ENCODE results near the gene TEAD1. TPM values are rescaled to one million over a fixed set of nuclear protein-coding genes. Genes with fewer than 3 reads are reported as not detected.

The TEAD1 gene
- total and polyA plus RNA-seq, 2 experiments from 2014 or later = 45.9 to 105 TPM

- no peak for TF ChIP-seq CTCF (IDR thresholded peaks at IDR 0.05; ENCODE audit: low read depth, low read length)
- Histone ChIP-seq H3K27ac (no peak overlapping the region), H3K4me1 (ENCODE audit: low read depth) (peaks cover 17% of the 10 kb centered on the region), H3K27me3 (no peaks in the 10 kb centered on the region), H3K4me3 (no peak overlapping the region), H3K9me3 (ENCODE audit: low read depth) (no peaks in the 10 kb centered on the region), H3K36me3 (no peaks in the 10 kb centered on the region)
- no peak for DNase-seq (ENCODE audit: low read depth in 1 of 2, low spot score in 1 of 2)
Measured at GRCh38 chr11:12809364-12809763, 135.1 kb downstream of the TEAD1 start.

GRCh38 chr11:12809864-12810567 is 135.8 kb downstream of the TEAD1 start:
- H3K36me3 ChIP-seq = no peaks in the 10 kb centered on the region
- no peak overlapping the region for H3K27ac ChIP-seq
- no peaks in the 10 kb centered on the region for H3K27me3 ChIP-seq
- DNase-seq (ENCODE audit: low read depth in 1 of 2, low spot score in 1 of 2) = peak in 1 of 2 donors; percentile 90
- H3K9me3 ChIP-seq (ENCODE audit: low read depth) = no peaks in the 10 kb centered on the region
- H3K4me1 ChIP-seq (ENCODE audit: low read depth) = peaks cover 24% of the 10 kb centered on the region
- TF ChIP-seq CTCF (IDR thresholded peaks at IDR 0.05; ENCODE audit: low read depth, low read length) = peak; percentile 14
- H3K4me3 ChIP-seq = no peak overlapping the region

DNA sequence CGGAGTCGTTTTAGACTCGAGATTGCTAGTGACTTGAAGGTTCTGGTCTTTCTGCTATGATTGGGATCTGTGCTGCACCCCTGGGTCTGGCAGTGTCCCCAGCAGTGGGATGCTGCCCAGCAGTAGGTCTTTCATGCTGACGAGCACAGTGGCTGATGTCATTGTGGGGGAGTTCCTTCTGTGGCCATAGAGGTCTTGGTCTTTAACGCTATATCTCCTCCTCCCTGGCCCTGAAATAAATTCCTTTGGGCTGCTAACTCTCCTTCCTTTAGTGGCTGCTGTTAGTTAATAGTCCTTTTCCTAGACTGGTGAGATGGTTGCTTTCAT is 136.3 kb downstream of the TEAD1 start:
- Histone ChIP-seq H3K27me3 (no peaks in the 10 kb centered on the region), H3K9me3 (ENCODE audit: low read depth) (no peaks in the 10 kb centered on the region), H3K36me3 (no peaks in the 10 kb centered on the region), H3K4me3 (no peak overlapping the region), H3K4me1 (ENCODE audit: low read depth) (peaks cover 29% of the 10 kb centered on the region), H3K27ac (no peak overlapping the region)
- TF ChIP-seq CTCF (IDR thresholded peaks at IDR 0.05; ENCODE audit: low read depth, low read length) = no peak
- peak in 1 of 2 donors; percentile 87 for DNase-seq (ENCODE audit: low read depth in 1 of 2, low spot score in 1 of 2)

DNA sequence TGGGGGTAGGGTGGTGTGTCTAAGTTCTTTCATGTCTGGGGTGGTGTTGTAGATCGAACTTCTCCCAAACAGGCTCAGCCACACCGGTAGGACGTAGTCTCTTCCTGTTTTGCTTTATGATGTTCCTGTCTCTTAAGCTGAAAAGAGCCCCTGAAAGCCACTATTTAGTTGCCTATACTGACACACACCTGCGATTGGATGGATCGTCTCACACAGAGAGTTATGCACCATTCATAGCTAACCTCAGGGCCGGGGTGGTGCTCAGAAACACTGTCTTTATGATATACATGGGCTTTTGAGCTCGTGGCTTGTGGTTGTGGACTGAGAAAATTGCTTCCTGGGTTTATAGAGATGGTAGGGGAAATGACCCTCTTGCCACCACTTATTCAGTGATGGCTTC is 137.6 kb downstream of the TEAD1 start:
- Histone ChIP-seq H3K4me3 (no peak overlapping the region), H3K27ac (no peak overlapping the region), H3K9me3 (ENCODE audit: low read depth) (no peaks in the 10 kb centered on the region), H3K36me3 (no peaks in the 10 kb centered on the region), H3K27me3 (no peaks in the 10 kb centered on the region), H3K4me1 (ENCODE audit: low read depth) (peaks cover 39% of the 10 kb centered on the region)
- no peak for TF ChIP-seq CTCF (IDR thresholded peaks at IDR 0.05; ENCODE audit: low read depth, low read length)
- no peak for DNase-seq (ENCODE audit: low read depth in 1 of 2, low spot score in 1 of 2)

DNA sequence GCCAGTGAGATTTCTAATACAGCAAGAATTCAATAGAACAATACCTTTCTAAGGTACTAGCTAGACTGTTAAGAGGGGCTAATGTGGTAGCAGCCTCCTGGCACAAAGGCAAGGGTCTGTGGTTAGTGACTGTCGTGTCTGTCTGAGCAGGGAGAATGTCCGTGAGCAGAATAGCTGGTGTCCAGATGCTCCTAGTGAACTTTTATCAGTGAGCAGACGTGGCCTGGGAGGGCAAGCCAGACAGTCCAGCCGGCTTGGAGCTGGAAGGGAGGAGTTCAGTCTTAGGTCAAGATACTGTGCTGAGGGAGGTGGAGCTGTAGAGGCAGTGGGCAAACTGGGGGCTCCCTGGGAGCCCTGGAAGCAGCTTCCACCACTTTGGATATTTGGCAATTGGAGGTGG is 138.6 kb downstream of the TEAD1 start:
- Histone ChIP-seq H3K9me3 (ENCODE audit: low read depth) (no peaks in the 10 kb centered on the region), H3K4me1 (ENCODE audit: low read depth) (peaks cover 39% of the 10 kb centered on the region), H3K36me3 (no peaks in the 10 kb centered on the region), H3K4me3 (no peak overlapping the region), H3K27me3 (no peaks in the 10 kb centered on the region), H3K27ac (peak overlapping the region; percentile 63)
- no peak for TF ChIP-seq CTCF (IDR thresholded peaks at IDR 0.05; ENCODE audit: low read depth, low read length)
- peak in 1 of 2 donors; percentile 32 for DNase-seq (ENCODE audit: low read depth in 1 of 2, low spot score in 1 of 2)

All from cardiac muscle cell (in vitro differentiated cells and primary cell).